Measurements from ENCODE around the gene TBCE.

TBCE gene

GRCh38 chr1:235351441-235351840, 15.8 kb upstream of the TBCE start:
- H3K9ac ChIP-seq (ENCODE audit: low read length): no peak overlapping the region
- no peak overlapping the region for H3K4me2 ChIP-seq (ENCODE audit: low read depth, low read length)
- no peaks in the 10 kb centered on the region for H3K9me3 ChIP-seq (replicated peaks; ENCODE audit: insufficient read depth, low read length)
- H3K9me2 ChIP-seq (replicated peaks; ENCODE audit: insufficient read depth, low read length): no peaks in the 10 kb centered on the region
- H3K36me3 ChIP-seq (replicated peaks; ENCODE audit: insufficient read depth, low read length): no peaks in the 10 kb centered on the region
- H3K27me3 ChIP-seq (replicated peaks; ENCODE audit: insufficient read depth, low read length): no peaks in the 10 kb centered on the region
- H3K27ac ChIP-seq (ENCODE audit: low read length): no peak overlapping the region
- H2AFZ ChIP-seq (ENCODE audit: low read length): no peak overlapping the region
- H3F3A ChIP-seq (ENCODE audit: insufficient read depth, low read length): no peaks in the 10 kb centered on the region
- no peaks in the 10 kb centered on the region for H4K20me1 ChIP-seq (ENCODE audit: insufficient read depth, low read length)
- no peaks in the 10 kb centered on the region for H3K4me1 ChIP-seq (ENCODE audit: low read length)
- TF ChIP-seq CTCF (IDR thresholded peaks at IDR 0.05; ENCODE audit: low read length): no peak
- no peak for TF ChIP-seq EZH2phosphoT487 (IDR thresholded peaks at IDR 0.05; ENCODE audit: low read length)
- no peak for TF ChIP-seq EZH2 (optimal IDR thresholded peaks at IDR 0.05; ENCODE audit: low read depth, low read length)
- DNase-seq: no peak
- H3K79me2 ChIP-seq (ENCODE audit: low read length): no peaks in the 10 kb centered on the region
- H3K4me3 ChIP-seq (ENCODE audit: low read length): no peak overlapping the region

GRCh38 chr1:235351898-235352297, 15.3 kb upstream of the TBCE start:
- DNase-seq: no peak
- 0 out of 2 replicates have a peak, but pooled peaks cover 3% of the 10 kb centered on the region for H3F3A ChIP-seq (ENCODE audit: insufficient read depth, low read length)

GRCh38 chr1:235357485-235358373, 9.5 kb upstream of the TBCE start:
- Histone ChIP-seq H3K9ac (ENCODE audit: low read length) (no peak overlapping the region), H3K4me3 (ENCODE audit: low read length) (no peak overlapping the region), H3K36me3 (replicated peaks; ENCODE audit: insufficient read depth, low read length) (no peaks in the 10 kb centered on the region), H2AFZ (ENCODE audit: low read length) (no peak overlapping the region), H3K27me3 (replicated peaks; ENCODE audit: insufficient read depth, low read length) (no peaks in the 10 kb centered on the region), H3K9me2 (replicated peaks; ENCODE audit: insufficient read depth, low read length) (no peaks in the 10 kb centered on the region), H3K79me2 (ENCODE audit: low read length) (no peaks in the 10 kb centered on the region), H3K4me2 (ENCODE audit: low read depth, low read length) (no peak overlapping the region), H3K4me1 (ENCODE audit: low read length) (no peaks in the 10 kb centered on the region), H3K9me3 (replicated peaks; ENCODE audit: insufficient read depth, low read length) (no peaks in the 10 kb centered on the region), H4K20me1 (ENCODE audit: insufficient read depth, low read length) (no peaks in the 10 kb centered on the region), H3F3A (ENCODE audit: insufficient read depth, low read length) (0 out of 2 replicates have a peak, but pooled peaks cover 4% of the 10 kb centered on the region), H3K27ac (ENCODE audit: low read length) (no peak overlapping the region)
- DNase-seq: no peak
- TF ChIP-seq CTCF (IDR thresholded peaks at IDR 0.05; ENCODE audit: low read length): no peak
- no peak for TF ChIP-seq EZH2phosphoT487 (IDR thresholded peaks at IDR 0.05; ENCODE audit: low read length)
- TF ChIP-seq EZH2 (optimal IDR thresholded peaks at IDR 0.05; ENCODE audit: low read depth, low read length): no peak

More at GRCh38 chr1:235351898-235352297, 15.3 kb upstream of the TBCE start:
- Histone ChIP-seq H3K27me3 (replicated peaks; ENCODE audit: insufficient read depth, low read length) (no peaks in the 10 kb centered on the region), H3K36me3 (replicated peaks; ENCODE audit: insufficient read depth, low read length) (no peaks in the 10 kb centered on the region), H4K20me1 (ENCODE audit: insufficient read depth, low read length) (no peaks in the 10 kb centered on the region), H3K79me2 (ENCODE audit: low read length) (no peaks in the 10 kb centered on the region), H3K9me2 (replicated peaks; ENCODE audit: insufficient read depth, low read length) (no peaks in the 10 kb centered on the region), H2AFZ (ENCODE audit: low read length) (no peak overlapping the region), H3K9ac (ENCODE audit: low read length) (no peak overlapping the region), H3K27ac (ENCODE audit: low read length) (no peak overlapping the region), H3K4me1 (ENCODE audit: low read length) (no peaks in the 10 kb centered on the region), H3K4me3 (ENCODE audit: low read length) (no peak overlapping the region), H3K4me2 (ENCODE audit: low read depth, low read length) (no peak overlapping the region), H3K9me3 (replicated peaks; ENCODE audit: insufficient read depth, low read length) (no peaks in the 10 kb centered on the region)
- TF ChIP-seq EZH2phosphoT487 (IDR thresholded peaks at IDR 0.05; ENCODE audit: low read length): no peak
- TF ChIP-seq CTCF (IDR thresholded peaks at IDR 0.05; ENCODE audit: low read length): no peak
- TF ChIP-seq EZH2 (optimal IDR thresholded peaks at IDR 0.05; ENCODE audit: low read depth, low read length): no peak
